H9 (cell line): ENCODE data around the gene TAS2R10. TPM values are rescaled to one million over a fixed set of nuclear protein-coding genes. Genes with fewer than 3 reads are reported as not detected.

Source experiments
- DNase-seq: peaks from one replicate; pipeline ENCODE4 v3.0.0-alpha.2; 2017
- H2AFZ ChIP-seq: one replicate; pipeline ENCODE4 v1.6.1; 2013; ENCODE audit warnings: mild to moderate bottlenecking, low read length, control low read depth, moderate library complexity
- H2AK5ac ChIP-seq: 2 replicates; pipeline ENCODE4 v1.6.1; 2013; ENCODE audit warnings: low read length, control low read depth, mixed read lengths; ENCODE audit not compliant: insufficient read length
- H2BK120ac ChIP-seq: one replicate; pipeline ENCODE4 v1.6.1; 2013; ENCODE audit warnings: low read depth, mild to moderate bottlenecking, low read length, control low read depth, inconsistent platforms; ENCODE audit not compliant: poor library complexity, severe bottlenecking
- H2BK12ac ChIP-seq: 2 replicates; pipeline ENCODE4 v1.6.1; 2013; ENCODE audit warnings: low read length, control low read depth, mixed read lengths, low read depth; ENCODE audit not compliant: insufficient read length
- H2BK15ac ChIP-seq: 2 replicates; pipeline ENCODE4 v1.6.1; 2013; ENCODE audit warnings: low read depth, low read length, control low read depth
- H2BK20ac ChIP-seq: one replicate; pipeline ENCODE4 v1.6.1; 2013; ENCODE audit warnings: low read depth, mild to moderate bottlenecking, low read length, control low read depth, inconsistent platforms; ENCODE audit not compliant: poor library complexity, severe bottlenecking
- H2BK5ac ChIP-seq: 2 replicates; pipeline ENCODE4 v1.6.1; 2013; ENCODE audit warnings: low read length, control low read depth, mixed read lengths; ENCODE audit not compliant: insufficient read length
- H3K14ac ChIP-seq: 2 replicates; pipeline ENCODE4 v1.6.1; 2013; ENCODE audit warnings: low read length, control low read depth; ENCODE audit not compliant: insufficient read depth
- H3K18ac ChIP-seq: 2 replicates; pipeline ENCODE4 v1.6.1; 2013; ENCODE audit warnings: low read depth, mild to moderate bottlenecking, mixed read lengths, low read length, control low read depth; ENCODE audit not compliant: insufficient read length
- H3K23ac ChIP-seq: 2 replicates; pipeline ENCODE4 v1.6.1; 2013; ENCODE audit warnings: low read length, control low read depth, mixed read lengths, low read depth; ENCODE audit not compliant: insufficient read length
- H3K23me2 ChIP-seq: 2 replicates; pipeline ENCODE4 v1.6.1; 2013; ENCODE audit warnings: low read depth, mild to moderate bottlenecking, mixed read lengths, low read length, control low read depth; ENCODE audit not compliant: insufficient read length, poor library complexity, severe bottlenecking
- H3K27ac ChIP-seq: 2 replicates; pipeline ENCODE4 v1.5.1; 2013; ENCODE audit warnings: low read length, control low read depth, mixed read lengths, low read depth; ENCODE audit not compliant: insufficient read length
- H3K27me3 ChIP-seq: 2 replicates; pipeline ENCODE4 v1.6.1; 2013; ENCODE audit warnings: low read length, control low read depth, inconsistent platforms; ENCODE audit not compliant: insufficient read depth
- H3K4ac ChIP-seq: 2 replicates; pipeline ENCODE4 v1.6.1; 2013; ENCODE audit warnings: low read depth, mild to moderate bottlenecking, control low read depth, inconsistent platforms, low read length, moderate library complexity
- H3K4me1 ChIP-seq: 2 replicates; pipeline ENCODE4 v1.6.1; 2013; ENCODE audit warnings: low read length, control low read depth, inconsistent platforms; ENCODE audit not compliant: insufficient read depth
- H3K4me2 ChIP-seq: 2 replicates; pipeline ENCODE4 v1.6.1; 2013; ENCODE audit warnings: low read length, control low read depth, mixed read lengths; ENCODE audit not compliant: insufficient read length, insufficient read depth
- H3K56ac ChIP-seq: 2 replicates; pipeline ENCODE4 v1.6.1; 2013; ENCODE audit warnings: low read depth, mild to moderate bottlenecking, mixed read lengths, low read length, control low read depth; ENCODE audit not compliant: insufficient read length
- H3K79me1 ChIP-seq: 2 replicates; pipeline ENCODE4 v1.6.1; 2013; ENCODE audit warnings: low read depth, mild to moderate bottlenecking, moderate library complexity, low read length, control low read depth, inconsistent platforms; ENCODE audit not compliant: insufficient read depth, poor library complexity, severe bottlenecking
- H3K79me2 ChIP-seq: 2 replicates; pipeline ENCODE4 v1.6.1; 2013; ENCODE audit warnings: low read length, control low read depth, inconsistent platforms; ENCODE audit not compliant: insufficient read depth
- H3K9ac ChIP-seq: 2 replicates; pipeline ENCODE4 v1.6.1; 2013; ENCODE audit warnings: low read length, control low read depth, mixed read lengths; ENCODE audit not compliant: insufficient read length; ENCODE audit errors: extremely low read depth
- H3K9me3 ChIP-seq: one replicate; pipeline ENCODE4 v1.6.1; 2013; ENCODE audit warnings: low read depth, low read length, inconsistent platforms; ENCODE audit not compliant: control insufficient read depth
- H3T11ph ChIP-seq: one replicate; pipeline ENCODE4 v1.6.1; 2013; ENCODE audit warnings: mild to moderate bottlenecking, low read length, control low read depth, inconsistent platforms
- H4K20me1 ChIP-seq: one replicate; pipeline ENCODE4 v1.6.1; 2013; ENCODE audit not compliant: control insufficient read depth, insufficient read length, insufficient read depth
- H4K5ac ChIP-seq: 2 replicates; pipeline ENCODE4 v1.6.1; 2013; ENCODE audit warnings: low read depth, mild to moderate bottlenecking, mixed read lengths, low read length, control low read depth; ENCODE audit not compliant: insufficient read length
- H4K8ac ChIP-seq: replicated peaks from 2 replicates; pipeline ENCODE4 v1.6.1; 2013; ENCODE audit warnings: low read length, control low read depth, mixed read lengths, low read depth; ENCODE audit not compliant: insufficient read length
- H4K91ac ChIP-seq: 2 replicates; pipeline ENCODE4 v1.6.1; 2013; ENCODE audit warnings: low read depth, mild to moderate bottlenecking, moderate library complexity, mixed read lengths, low read length, control low read depth; ENCODE audit not compliant: insufficient read length
- H3K27ac Mint-ChIP-seq, 3 experiments: 2 replicates in 2 of 3; 3 replicates in 1 of 3; pipeline ENCODE4 v1.8.0; 2020 to 2021; ENCODE audit warnings: mixed read lengths in 3 of 3, mild to moderate bottlenecking in 1 of 3, moderate library complexity in 1 of 3
- H3K27me3 Mint-ChIP-seq: 2 replicates; pipeline ENCODE4 v1.8.0; 2021; ENCODE audit warnings: low read depth, mild to moderate bottlenecking, moderate library complexity, mixed read lengths
- H3K36me3 Mint-ChIP-seq, 3 experiments: 2 replicates in 2 of 3; 3 replicates in 1 of 3; pipeline ENCODE4 v1.8.0; 2020 to 2021; ENCODE audit warnings: low read depth in 3 of 3, mixed read lengths in 3 of 3; ENCODE audit not compliant: insufficient read depth in 1 of 3
- H3K4me1 Mint-ChIP-seq, 2 experiments: 2 replicates each; pipeline ENCODE4 v1.8.0; 2020; ENCODE audit warnings: mixed read lengths in 2 of 2
- H3K4me3 Mint-ChIP-seq, 2 experiments: 2 replicates in 1 of 2; 3 replicates in 1 of 2; pipeline ENCODE4 v1.8.0; 2020 to 2021; ENCODE audit warnings: mild to moderate bottlenecking in 2 of 2, mixed read lengths in 2 of 2, moderate library complexity in 1 of 2
- H3K9me3 Mint-ChIP-seq, 2 experiments: 2 replicates in 1 of 2; 3 replicates in 1 of 2; pipeline ENCODE4 v1.8.0; 2020; ENCODE audit warnings: mild to moderate bottlenecking in 2 of 2, mixed read lengths in 2 of 2, moderate library complexity in 1 of 2
- WGBS: extraction: QIAGEN DNeasy Blood & Tissue Kit; methylation state at CpG from one replicate; pipeline ENCODE4 v1.1.7; 2013; ENCODE audit warnings: missing lambda C conversion rate, low lambda C conversion rate, mixed read lengths; ENCODE audit not compliant: insufficient read length; ENCODE audit errors: extremely low coverage; 5-methylcytosine and 5-hydroxymethylcytosine counted together
- total RNA-seq: library from RNA; stranded (reverse); gene quantifications from 2 replicates; pipeline ENCODE4 v1.2.1, GENCODE V29; 2021
- TF ChIP-seq, protein P1 (sequence below): fragments of 200-600 bp; sonication (generic); conservative IDR thresholded peaks from 3 replicates; pipeline ENCODE4 v1.8.0; 2021; ENCODE audit warnings: antibody characterized with exemption, mild to moderate bottlenecking

TAS2R10 gene
- total RNA-seq, 1 experiment from 2014 or later, result 0.22 TPM

DNA sequence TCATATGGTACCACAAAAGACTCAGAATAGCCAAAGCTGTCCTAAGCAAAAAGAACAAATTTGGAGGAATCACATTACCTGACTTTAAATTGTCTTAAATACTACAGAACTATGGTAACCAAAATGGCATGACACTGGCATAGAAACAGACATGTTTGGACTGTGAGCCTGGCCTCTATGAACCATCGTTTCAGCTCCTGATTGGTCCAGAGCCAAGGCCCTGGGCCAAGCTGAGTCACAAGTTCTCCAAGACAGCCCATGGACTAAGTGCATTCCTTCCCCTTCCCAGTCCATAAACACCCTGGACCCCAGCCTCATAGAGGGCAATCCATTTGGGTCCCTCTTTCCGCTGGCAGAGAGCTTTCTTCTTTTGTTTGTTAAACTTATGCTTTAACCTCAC is 35.2 kb upstream of the TAS2R10 start:
- Histone ChIP-seq H3K27me3 (no peaks in the 10 kb centered on the region), H3K23ac (no peak overlapping the region), H4K20me1 (no peaks in the 10 kb centered on the region), H3K27ac (no peak overlapping the region), H3K18ac (no peak overlapping the region), H3K4ac (no peak overlapping the region), H2BK5ac (no peak overlapping the region), H2BK120ac (no peak overlapping the region), H3K4me2 (no peak overlapping the region), H4K91ac (no peak overlapping the region), H4K8ac (no peak overlapping the region), H3K56ac (no peak overlapping the region), H3K23me2 (no peaks in the 10 kb centered on the region), H3K9ac (no peak overlapping the region), H2BK12ac (no peak overlapping the region), H3K9me3 (peaks cover 2% of the 10 kb centered on the region), H3K4me1 (no peaks in the 10 kb centered on the region), H2BK15ac (no peak overlapping the region), H2AK5ac (no peak overlapping the region), H3K79me2 (no peaks in the 10 kb centered on the region), H4K5ac (no peak overlapping the region), H3K79me1 (no peaks in the 10 kb centered on the region), H3T11ph (no peak overlapping the region), H3K14ac (no peak overlapping the region), H2AFZ (no peak overlapping the region), H2BK20ac (no peak overlapping the region)
- WGBS, result no CpG with 5 or more reads among the region's 2 CpGs
- TF ChIP-seq, protein P1, sequence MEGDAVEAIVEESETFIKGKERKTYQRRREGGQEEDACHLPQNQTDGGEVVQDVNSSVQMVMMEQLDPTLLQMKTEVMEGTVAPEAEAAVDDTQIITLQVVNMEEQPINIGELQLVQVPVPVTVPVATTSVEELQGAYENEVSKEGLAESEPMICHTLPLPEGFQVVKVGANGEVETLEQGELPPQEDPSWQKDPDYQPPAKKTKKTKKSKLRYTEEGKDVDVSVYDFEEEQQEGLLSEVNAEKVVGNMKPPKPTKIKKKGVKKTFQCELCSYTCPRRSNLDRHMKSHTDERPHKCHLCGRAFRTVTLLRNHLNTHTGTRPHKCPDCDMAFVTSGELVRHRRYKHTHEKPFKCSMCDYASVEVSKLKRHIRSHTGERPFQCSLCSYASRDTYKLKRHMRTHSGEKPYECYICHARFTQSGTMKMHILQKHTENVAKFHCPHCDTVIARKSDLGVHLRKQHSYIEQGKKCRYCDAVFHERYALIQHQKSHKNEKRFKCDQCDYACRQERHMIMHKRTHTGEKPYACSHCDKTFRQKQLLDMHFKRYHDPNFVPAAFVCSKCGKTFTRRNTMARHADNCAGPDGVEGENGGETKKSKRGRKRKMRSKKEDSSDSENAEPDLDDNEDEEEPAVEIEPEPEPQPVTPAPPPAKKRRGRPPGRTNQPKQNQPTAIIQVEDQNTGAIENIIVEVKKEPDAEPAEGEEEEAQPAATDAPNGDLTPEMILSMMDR, result no peak
- Mint-ChIP-seq H3K4me3 (no peak overlapping the region), H3K36me3 (peaks cover 28 to 47% (median 40%) of the 10 kb centered on the region in 3 experiments), H3K9me3 (peaks cover 24 to 31% of the 10 kb centered on the region in 2 experiments), H3K27me3 (no peaks in the 10 kb centered on the region), H3K27ac (no peak overlapping the region; a peak in 1 of 7 replicates), H3K4me1 (no peaks in the 10 kb centered on the region)
- DNase-seq, result no peak
